ENCODE results near the gene CTNND2. TPM values are rescaled to one million over a fixed set of nuclear protein-coding genes. Genes with fewer than 3 reads are reported as not detected.

The CTNND2 gene
- total RNA-seq, 1 donor from 2014 or later = 13.9 TPM

GRCh38 chr5:11383506-11384095 lies 520.6 kb downstream of the CTNND2 start:
- H3K9me3 Mint-ChIP-seq = peaks cover 6% of the 10 kb centered on the region
- Histone ChIP-seq H3K79me2 (ENCODE audit: low read depth) (no peaks in the 10 kb centered on the region), H3K9ac (no peak overlapping the region), H3K4me2 (peak overlapping the region; percentile 27), H4K20me1 (ENCODE audit: low read depth) (no peaks in the 10 kb centered on the region), H2AFZ (replicated peaks) (no peak overlapping the region), H3K4me3 (no peak overlapping the region), H3F3A (ENCODE audit: low read depth) (peaks cover 18% of the 10 kb centered on the region), H3K4me1 (peaks cover 42% of the 10 kb centered on the region), H3K27ac (no peak overlapping the region), H3K36me3 (no peaks in the 10 kb centered on the region), H3K9me3 (ENCODE audit: low read depth) (no peaks in the 10 kb centered on the region), H3K27me3 (peaks cover 26% of the 10 kb centered on the region)
- peaks cover 6% of the 10 kb centered on the region for H3K27me3 Mint-ChIP-seq (ENCODE audit: insufficient read depth, low read depth)
- no peak for TF ChIP-seq CTCF (IDR thresholded peaks at IDR 0.05)
- no peak for DNase-seq (ENCODE audit: low spot score)
- H3K4me1 Mint-ChIP-seq = peaks cover 45% of the 10 kb centered on the region
- peaks cover 38% of the 10 kb centered on the region for H3K36me3 Mint-ChIP-seq
- H3K4me3 Mint-ChIP-seq = peak overlapping the region; percentile 21
- H3K27ac Mint-ChIP-seq = no peak overlapping the region

- Mint-ChIP-seq H3K27ac (no peak overlapping the region), H3K36me3 (peaks cover 51% of the 10 kb centered on the region), H3K4me1 (peaks cover 27% of the 10 kb centered on the region), H3K4me3 (no peak overlapping the region), H3K9me3 (peaks cover 6% of the 10 kb centered on the region), H3K27me3 (ENCODE audit: insufficient read depth, low read depth) (peaks cover 5% of the 10 kb centered on the region)
- H3K27me3 ChIP-seq = peaks cover 9% of the 10 kb centered on the region
- no peaks in the 10 kb centered on the region for H3K9me3 ChIP-seq (ENCODE audit: low read depth)
- H2AFZ ChIP-seq (replicated peaks) = no peak overlapping the region
- H3K27ac ChIP-seq = no peak overlapping the region
- DNase-seq (ENCODE audit: low spot score) = no peak
- H3K79me2 ChIP-seq (ENCODE audit: low read depth) = no peaks in the 10 kb centered on the region
- no peaks in the 10 kb centered on the region for H3F3A ChIP-seq (ENCODE audit: low read depth)
- H3K4me2 ChIP-seq = peak overlapping the region; percentile 31
- TF ChIP-seq EZH2 (IDR thresholded peaks at IDR 0.05) (no peak), EZH2phosphoT487 (IDR thresholded peaks at IDR 0.05) (no peak), CTCF (IDR thresholded peaks at IDR 0.05) (no peak)
- no peak overlapping the region for H3K9ac ChIP-seq
- peaks cover 15% of the 10 kb centered on the region for H3K4me1 ChIP-seq
- H4K20me1 ChIP-seq (ENCODE audit: low read depth) = no peaks in the 10 kb centered on the region
- H3K36me3 ChIP-seq = no peaks in the 10 kb centered on the region
- no peak overlapping the region for H3K4me3 ChIP-seq
Observed at GRCh38 chr5:11378461-11378860, 525.8 kb downstream of the CTNND2 start.

GRCh38 chr5:11377896-11378295 lies 526.4 kb downstream of the CTNND2 start:
- no peaks in the 10 kb centered on the region for H3K36me3 ChIP-seq
- Mint-ChIP-seq H3K4me3 (no peak overlapping the region), H3K27ac (peak overlapping the region; percentile 61), H3K36me3 (peaks cover 46% of the 10 kb centered on the region), H3K9me3 (peaks cover 3% of the 10 kb centered on the region), H3K4me1 (peaks cover 31% of the 10 kb centered on the region), H3K27me3 (ENCODE audit: insufficient read depth, low read depth) (peaks cover 5% of the 10 kb centered on the region)
- no peak for TF ChIP-seq EZH2 (IDR thresholded peaks at IDR 0.05)
- TF ChIP-seq CTCF (IDR thresholded peaks at IDR 0.05) = no peak
- TF ChIP-seq EZH2phosphoT487 (IDR thresholded peaks at IDR 0.05) = no peak
- H3K4me2 ChIP-seq = no peak overlapping the region
- no peak overlapping the region for H3K27ac ChIP-seq
- no peaks in the 10 kb centered on the region for H3K9me3 ChIP-seq (ENCODE audit: low read depth)
- H2AFZ ChIP-seq (replicated peaks) = no peak overlapping the region
- H3F3A ChIP-seq (ENCODE audit: low read depth) = no peaks in the 10 kb centered on the region
- no peaks in the 10 kb centered on the region for H4K20me1 ChIP-seq (ENCODE audit: low read depth)
- no peak overlapping the region for H3K4me3 ChIP-seq
- no peak overlapping the region for H3K9ac ChIP-seq
- H3K4me1 ChIP-seq = peaks cover 13% of the 10 kb centered on the region
- H3K27me3 ChIP-seq = peaks cover 3% of the 10 kb centered on the region
- no peak for DNase-seq (ENCODE audit: low spot score)
- H3K79me2 ChIP-seq (ENCODE audit: low read depth) = no peaks in the 10 kb centered on the region
